ENCODE results near the gene NFKB1.
"Not testable (repeated sequence)": the region's sequence is repeated elsewhere in the genome, so short reads cannot be mapped to it uniquely, and the experiment has no call there.

The NFKB1 gene

GRCh38 chr4:102566426-102566825 lies 65.3 kb downstream of the NFKB1 start:
- FAIRE-seq, result no peak

- peak; percentile 67 for FAIRE-seq
Observed at GRCh38 chr4:102567427-102567826, 66.3 kb downstream of the NFKB1 start.

GRCh38 chr4:102569200-102569599 lies 68.0 kb downstream of the NFKB1 start:
- no peak for FAIRE-seq

DNA sequence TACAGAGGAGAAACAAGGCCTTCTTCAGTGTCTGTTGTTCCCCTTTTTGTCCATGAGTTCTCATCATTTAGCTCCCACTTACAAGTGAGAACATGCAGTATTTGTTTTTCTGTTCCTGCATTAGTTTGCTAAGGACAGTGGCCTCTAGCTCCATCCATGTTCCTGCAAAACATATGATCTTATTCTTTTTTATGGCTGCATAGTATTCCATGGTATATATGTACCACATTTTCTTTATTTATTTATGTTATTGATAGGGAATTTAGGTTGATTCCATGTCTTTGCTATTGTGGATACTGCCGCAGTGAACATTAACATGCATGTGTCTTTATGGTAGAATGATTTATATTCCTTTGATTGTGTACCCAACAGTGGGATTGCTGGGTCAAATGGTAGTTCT lies 69.1 kb downstream of the NFKB1 start:
- not testable (repeated sequence) for FAIRE-seq

- no peak for FAIRE-seq
Observed at GRCh38 chr4:102572452-102572851, 71.3 kb downstream of the NFKB1 start.

- FAIRE-seq, result no peak
Observed at GRCh38 chr4:102574317-102574716, 73.2 kb downstream of the NFKB1 start.

DNA sequence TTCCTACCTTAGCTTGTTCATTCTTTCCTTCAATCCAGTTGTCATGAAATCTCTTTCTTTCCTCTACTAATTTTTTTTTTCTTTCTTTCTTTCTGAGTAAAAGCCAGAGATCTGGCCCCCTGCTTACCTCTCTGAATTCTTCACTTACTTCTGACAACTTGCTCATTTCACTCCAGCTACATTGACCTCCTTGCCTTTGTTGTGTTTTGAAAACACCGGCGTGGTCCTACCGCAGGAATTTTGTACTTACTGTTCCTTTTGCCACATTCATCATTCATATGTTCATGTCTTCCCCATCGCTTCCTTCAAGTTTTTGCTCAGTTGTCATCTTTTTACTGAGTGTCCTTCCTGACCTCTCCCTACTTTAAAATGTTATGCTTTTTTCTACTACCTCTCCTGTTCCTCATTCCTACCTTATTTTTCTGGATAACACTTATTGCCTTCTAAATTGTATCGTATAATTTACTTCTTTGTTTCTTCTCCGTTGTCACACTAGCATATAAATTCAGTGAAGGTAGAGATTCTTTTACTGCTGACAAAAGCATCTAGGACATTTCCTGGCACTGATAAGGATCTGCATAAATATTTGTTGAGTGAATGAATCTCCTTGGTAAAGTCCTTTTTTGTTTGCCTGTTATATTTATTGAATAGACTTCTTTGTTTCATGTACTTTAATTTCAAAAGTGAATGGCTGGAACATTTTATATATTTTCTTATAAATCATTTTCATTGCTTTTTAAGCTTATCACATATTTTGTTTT lies 74.4 kb downstream of the NFKB1 start:
- FAIRE-seq, result no peak

DNA sequence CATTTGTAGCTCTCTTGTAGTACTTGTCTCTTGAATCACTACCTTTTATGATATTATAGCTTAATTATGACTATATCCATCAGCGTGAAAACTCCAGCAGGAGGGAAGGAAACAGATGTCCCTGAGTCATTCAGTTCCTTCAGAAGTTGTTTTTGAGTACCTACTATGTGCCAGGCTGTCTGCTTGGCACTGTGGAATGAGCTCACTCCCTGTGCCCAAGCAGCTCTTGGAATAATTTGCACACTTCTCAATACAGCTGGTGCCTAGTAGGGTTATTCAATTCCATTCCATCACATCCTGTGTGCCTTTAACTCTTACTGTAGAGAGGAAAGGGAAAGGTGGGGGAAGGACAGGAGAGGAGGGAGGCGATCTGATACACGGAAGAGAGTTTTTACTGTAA lies 77.1 kb downstream of the NFKB1 start:
- no peak for FAIRE-seq

DNA sequence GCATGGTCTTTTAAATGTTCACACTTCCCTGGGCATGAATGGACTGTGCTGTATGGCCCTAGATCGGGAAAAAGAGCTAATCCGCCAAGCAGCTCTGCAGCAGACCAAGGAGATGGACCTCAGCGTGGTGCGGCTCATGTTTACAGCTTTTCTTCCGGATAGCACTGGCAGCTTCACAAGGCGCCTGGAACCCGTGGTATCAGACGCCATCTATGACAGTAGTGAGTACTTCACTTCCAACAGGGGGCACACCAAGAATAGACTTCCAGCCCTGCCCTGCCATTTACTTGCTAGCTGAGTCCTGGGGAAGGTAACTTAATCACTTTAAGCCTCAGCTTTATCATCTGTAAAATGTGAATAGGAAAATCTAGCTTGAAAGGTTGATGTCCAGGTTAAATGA lies 77.7 kb downstream of the NFKB1 start:
- FAIRE-seq, result no peak

GRCh38 chr4:102579794-102580462 lies 78.8 kb downstream of the NFKB1 start:
- FAIRE-seq, result no peak

- no peak for FAIRE-seq
Observed at GRCh38 chr4:102580463-102580842, 79.3 kb downstream of the NFKB1 start.

GRCh38 chr4:102584091-102584490 lies 82.9 kb downstream of the NFKB1 start:
- FAIRE-seq, result no peak

DNA sequence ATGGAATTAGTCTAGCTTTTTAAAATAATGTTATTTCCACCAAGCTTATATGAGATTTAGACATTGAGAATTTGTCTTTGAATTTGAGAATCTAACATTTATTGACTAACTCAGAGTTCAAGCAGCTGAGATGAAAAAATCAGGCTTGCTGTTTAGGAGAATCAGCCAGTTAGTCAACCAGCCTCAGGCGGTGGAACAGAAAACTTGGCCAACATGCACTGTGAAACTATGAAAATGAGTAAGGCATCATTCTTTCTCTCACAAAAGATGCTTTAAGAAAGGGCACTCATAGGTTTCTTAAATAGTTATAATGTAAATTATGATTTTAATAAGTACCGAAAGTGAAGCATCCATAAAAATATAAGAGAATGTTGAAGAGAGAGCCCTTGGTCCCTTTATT lies 84.2 kb downstream of the NFKB1 start:
- no peak for FAIRE-seq

- no peak for FAIRE-seq
Observed at GRCh38 chr4:102586002-102586643, 85.0 kb downstream of the NFKB1 start.

DNA sequence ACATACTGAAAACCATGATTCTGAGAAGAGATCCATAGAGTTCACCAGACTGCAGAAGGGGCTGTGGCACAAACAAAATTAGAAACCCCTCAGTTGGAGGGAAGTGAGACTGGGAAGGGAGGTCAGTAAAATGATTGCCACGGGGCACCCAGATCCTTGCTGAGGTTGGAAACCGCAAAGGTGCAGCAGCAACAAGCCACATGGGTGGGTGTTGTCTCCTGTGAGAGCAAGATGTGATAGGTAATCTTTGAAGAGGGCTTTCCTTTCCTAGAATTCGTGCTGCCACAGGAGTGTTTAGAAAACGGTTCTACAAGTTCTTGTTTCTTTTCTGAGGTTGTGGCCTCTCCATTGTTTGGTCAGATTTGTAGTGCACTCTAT lies 85.5 kb downstream of the NFKB1 start:
- no peak for FAIRE-seq

- no peak for FAIRE-seq
Observed at GRCh38 chr4:102589743-102590142, 88.6 kb downstream of the NFKB1 start.

GRCh38 chr4:102592256-102592655 lies 91.1 kb downstream of the NFKB1 start:
- FAIRE-seq, result no peak

GRCh38 chr4:102593147-102593546 lies 92.0 kb downstream of the NFKB1 start:
- no peak for FAIRE-seq

DNA sequence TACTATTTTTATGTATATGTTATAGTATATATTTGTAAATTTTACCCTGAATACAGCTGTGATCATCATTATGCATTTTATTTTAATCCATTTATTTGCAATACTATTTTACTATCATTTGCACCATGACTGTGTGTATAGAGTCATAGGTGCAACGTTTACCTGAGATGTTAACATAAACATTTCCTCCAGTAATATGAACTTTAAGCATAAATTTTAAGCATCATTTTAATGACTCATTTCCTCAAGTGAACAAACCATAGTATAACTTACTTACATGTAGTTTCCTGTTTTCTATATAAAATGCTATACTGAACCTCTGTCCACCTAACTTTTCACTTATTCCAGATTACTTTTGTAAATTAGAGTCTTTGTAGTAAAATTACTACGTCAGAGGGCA lies 92.8 kb downstream of the NFKB1 start:
- FAIRE-seq, result no peak

- no peak for FAIRE-seq
Observed at GRCh38 chr4:102596532-102596931, 95.4 kb downstream of the NFKB1 start.

GRCh38 chr4:102598086-102598761 lies 97.1 kb downstream of the NFKB1 start:
- FAIRE-seq, result no peak

DNA sequence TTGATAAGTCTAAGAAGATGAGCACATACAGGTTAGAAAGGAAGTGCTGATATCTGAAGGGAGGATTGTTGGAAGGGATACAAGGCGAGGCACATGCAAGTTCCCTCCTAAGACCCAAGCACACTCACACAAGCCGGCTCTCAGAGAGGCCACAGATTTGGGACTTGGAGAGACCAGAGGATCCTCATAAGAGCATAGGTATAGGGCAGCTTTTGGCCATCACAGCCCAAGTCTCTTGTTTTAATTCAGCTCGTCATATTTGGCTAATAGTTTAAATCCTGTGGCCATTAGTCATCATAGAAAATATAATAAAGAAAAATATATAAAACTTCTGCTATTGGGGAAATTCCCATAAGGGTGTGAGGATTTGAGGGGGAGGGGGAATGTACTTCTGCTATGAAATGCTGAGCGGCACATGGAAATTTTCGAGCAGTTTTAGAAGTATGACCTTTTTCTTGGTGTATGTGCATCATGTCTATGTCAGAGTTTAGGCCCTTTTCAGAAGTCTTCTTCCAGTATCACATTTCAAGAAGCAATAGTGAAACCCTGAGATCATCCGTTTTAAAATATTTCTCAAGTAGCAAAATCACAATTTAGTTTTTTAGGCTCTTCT lies 97.7 kb downstream of the NFKB1 start:
- FAIRE-seq, result no peak

DNA sequence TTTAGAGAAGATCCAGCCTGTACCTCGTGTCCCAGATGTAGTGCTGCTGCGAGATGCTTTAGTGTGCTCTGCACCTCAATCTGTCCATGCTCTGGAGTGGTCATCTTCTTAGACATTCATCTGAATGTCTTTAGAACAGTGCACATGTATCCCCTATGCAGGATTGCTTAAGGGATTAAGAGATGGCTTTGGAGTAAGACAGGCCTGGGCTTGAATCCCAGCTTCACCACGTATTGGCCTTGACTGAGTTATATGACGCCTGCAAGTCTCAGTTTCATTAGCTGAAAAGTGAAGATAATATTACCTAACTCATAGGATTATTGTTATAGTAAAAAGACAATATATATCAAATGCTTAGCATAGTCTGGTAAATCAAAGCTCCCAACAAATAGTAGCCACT lies 98.3 kb downstream of the NFKB1 start:
- FAIRE-seq, result no peak

All from G401.6 (cell line).